WI38 (cell line): ENCODE measurements around the gene PLCG2.
A peak's percentile ranks its signal among the peaks of the same experiment; 100 is the strongest.

Experiments used
- H3K4me3 ChIP-seq: 2 replicates; pipeline ENCODE4 v1.5.1; 2011; ENCODE audit warnings: low read depth, mild to moderate bottlenecking, control low read depth, low read length
- CTCF ChIP-seq: IDR thresholded peaks from 2 replicates; pipeline ENCODE4 v1.5.1; 2012; ENCODE audit warnings: low read depth, mild to moderate bottlenecking, control low read depth, low read length

Gene PLCG2

DNA sequence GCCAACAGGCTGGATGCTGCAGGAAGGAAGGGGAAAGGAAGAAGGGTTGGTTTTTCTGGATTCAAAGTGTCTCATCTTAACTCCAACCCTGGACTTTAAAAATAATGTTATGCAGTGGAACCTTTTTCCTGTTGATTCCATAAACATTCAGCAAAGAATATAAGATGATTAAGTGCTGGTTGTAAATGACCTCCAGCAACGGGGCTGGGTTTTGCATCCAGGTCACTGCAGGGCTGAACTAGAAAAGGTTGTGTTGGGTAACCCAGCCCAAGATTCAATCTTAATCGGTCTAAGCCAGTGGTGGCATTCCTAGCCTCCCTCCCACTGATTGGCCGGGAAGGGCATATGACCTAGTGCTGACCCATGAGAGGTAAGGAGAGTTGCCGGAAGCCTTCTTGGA is 34.2 kb upstream of the PLCG2 start:
- TF ChIP-seq CTCF = no peak
- no peak overlapping the region for H3K4me3 ChIP-seq

DNA sequence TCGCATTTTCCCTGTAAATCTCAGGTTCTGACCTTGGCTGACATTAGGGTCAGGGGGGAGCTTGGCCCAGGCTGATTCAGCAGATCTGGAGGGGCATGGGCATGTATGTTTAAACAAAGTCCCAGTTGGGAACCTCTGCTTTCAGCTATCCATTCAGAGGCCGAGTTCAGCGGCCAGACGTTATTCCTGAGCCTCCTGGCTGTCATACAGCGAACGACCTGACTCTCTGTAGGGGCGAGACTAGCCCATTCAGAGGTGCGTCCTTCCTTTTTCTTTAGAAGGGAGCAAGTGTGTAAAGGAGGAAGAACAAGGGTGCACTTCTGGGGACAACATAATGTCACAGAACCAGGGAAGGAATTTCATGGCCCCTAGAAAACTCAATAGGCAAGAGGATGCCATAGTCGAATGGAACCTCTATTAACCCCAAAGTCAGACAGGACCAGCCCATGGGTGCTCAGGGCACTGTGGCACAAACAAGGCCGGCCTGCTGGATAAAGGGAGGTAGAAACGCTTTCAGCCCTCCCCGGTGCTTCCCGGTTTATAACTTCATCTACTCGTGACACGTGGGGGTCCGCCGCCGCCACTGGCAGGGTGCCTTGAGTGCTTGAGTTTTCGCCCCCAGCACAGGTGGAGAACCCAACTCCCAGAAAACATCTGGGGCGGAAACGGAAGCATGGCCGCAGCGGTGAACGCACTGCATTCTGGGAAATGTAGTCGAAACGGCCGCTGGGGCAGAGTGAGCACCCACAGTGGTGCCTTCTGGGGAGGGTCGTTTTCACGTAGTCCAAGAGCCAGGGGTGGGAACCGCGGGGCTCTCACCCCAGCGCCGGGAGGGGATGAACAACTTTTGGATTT is 33.2 kb upstream of the PLCG2 start:
- H3K4me3 ChIP-seq = peak overlapping the region; percentile 32
- TF ChIP-seq CTCF = no peak

GRCh38 chr16:81746566-81746965 is 32.5 kb upstream of the PLCG2 start:
- peak overlapping the region; percentile 32 for H3K4me3 ChIP-seq
- no peak for TF ChIP-seq CTCF

DNA sequence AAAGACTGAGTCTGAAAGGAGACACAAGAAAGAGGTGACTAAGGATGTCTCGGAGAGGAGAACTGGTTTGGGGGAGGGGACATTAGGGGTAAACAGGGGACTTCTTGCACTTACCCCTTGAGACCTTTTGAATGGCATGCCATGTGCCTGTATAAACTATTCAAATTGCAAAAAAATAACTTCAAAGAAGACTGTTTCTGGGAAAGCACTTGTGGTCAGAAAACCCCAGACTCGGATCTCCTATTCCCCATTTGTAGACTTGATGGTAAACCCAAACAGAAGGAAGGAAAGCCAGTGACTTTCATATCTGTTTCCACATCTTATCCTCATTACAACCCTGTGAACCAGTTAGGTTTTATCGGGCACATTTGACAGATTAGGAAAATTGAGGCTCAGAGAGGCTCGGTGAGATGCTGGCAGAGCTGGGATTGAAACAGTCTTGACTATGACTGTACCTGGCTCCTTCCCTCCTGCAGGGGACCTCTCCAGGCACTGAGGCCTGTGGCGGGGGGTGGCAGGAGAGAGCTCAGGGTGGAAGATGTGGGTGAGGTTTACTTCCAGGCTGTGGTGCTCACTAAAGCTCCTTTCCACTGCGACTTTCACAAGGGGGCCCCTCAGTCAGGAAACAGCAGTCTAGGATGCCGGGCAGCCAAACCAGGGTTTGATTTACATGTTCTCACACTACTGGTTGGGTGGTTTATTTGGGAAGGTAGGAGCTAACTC is 30.5 kb upstream of the PLCG2 start:
- no peak for TF ChIP-seq CTCF
- no peak overlapping the region for H3K4me3 ChIP-seq

DNA sequence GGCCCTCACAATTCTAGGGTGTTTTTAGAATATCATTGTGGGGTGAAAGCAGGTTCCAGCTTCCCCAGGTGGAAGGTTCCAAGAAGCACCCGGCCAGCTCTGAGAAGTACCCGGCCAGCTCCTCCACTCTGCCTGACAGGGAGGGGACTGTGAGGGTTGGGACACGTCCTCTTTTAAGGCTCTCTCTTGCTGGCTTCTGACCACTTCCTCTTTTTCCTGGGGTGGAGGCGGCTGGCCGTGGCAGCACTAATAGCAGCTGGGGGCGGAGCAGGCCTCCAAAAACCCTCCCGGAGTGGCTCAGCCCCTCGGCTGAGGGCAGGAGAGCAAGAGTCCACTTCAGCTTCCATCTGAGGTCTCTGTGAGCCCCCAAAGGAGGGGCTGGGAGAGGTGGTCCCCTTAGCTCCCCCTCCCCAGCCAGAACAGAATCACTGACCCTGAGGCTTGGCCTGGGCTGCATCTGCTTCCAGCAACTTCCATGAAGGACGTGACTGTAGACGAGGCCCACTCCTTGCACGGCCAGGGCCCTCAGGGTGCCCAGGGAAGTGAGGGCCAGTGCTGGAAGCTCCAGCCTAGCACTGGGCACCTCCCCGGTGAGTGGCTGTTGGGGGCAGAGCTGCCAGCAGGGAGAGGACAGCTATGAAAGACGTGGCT is 26.7 kb upstream of the PLCG2 start:
- TF ChIP-seq CTCF = no peak
- no peak overlapping the region for H3K4me3 ChIP-seq

DNA sequence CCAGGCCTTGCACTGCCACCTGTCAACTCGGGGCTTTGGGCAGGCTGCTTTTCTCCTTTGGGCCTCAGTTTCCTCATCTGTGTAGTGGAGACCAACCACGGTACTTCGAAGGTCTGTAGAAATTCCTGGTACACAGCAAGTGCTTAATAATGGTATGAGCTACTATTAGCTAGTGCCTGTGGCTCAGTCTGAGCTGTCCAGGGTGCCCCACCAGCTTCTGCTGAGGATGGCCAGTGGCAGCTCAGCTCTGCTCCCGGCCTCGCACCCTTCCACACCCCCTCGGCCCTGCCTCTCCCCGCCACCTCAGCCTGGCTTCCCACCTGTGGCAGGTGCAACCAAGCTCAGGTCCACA is 26.2 kb upstream of the PLCG2 start:
- H3K4me3 ChIP-seq = no peak overlapping the region
- no peak for TF ChIP-seq CTCF

GRCh38 chr16:81754858-81755257 is 24.2 kb upstream of the PLCG2 start:
- H3K4me3 ChIP-seq = no peak overlapping the region

More at GRCh38 chr16:81754858-81755257, 24.2 kb upstream of the PLCG2 start:
- no peak for TF ChIP-seq CTCF
